HFFc6 (cell line): ENCODE measurements around the gene SATB1. TPM values are rescaled to one million over a fixed set of nuclear protein-coding genes. Genes with fewer than 3 reads are reported as not detected.

Source experiments
- DNase-seq: peaks from one replicate; pipeline ENCODE4 v3.0.0-alpha.2; 2018
- H3K27ac Mint-ChIP-seq: 2 replicates; pipeline ENCODE4 v1.8.0; 2020; ENCODE audit warnings: mild to moderate bottlenecking, mixed read lengths
- H3K27me3 Mint-ChIP-seq: 2 replicates; pipeline ENCODE4 v1.8.0; 2021; ENCODE audit warnings: mild to moderate bottlenecking, moderate library complexity, mixed read lengths; ENCODE audit not compliant: insufficient read depth
- H3K36me3 Mint-ChIP-seq: 2 replicates; pipeline ENCODE4 v1.8.0; 2021; ENCODE audit warnings: low read depth, mixed read lengths
- H3K4me1 Mint-ChIP-seq: 2 replicates; pipeline ENCODE4 v1.8.0; 2020; ENCODE audit warnings: low read depth, mixed read lengths
- H3K4me3 Mint-ChIP-seq: 2 replicates; pipeline ENCODE4 v1.8.0; 2020; ENCODE audit warnings: mild to moderate bottlenecking, moderate library complexity, mixed read lengths
- H3K9me3 Mint-ChIP-seq: 2 replicates; pipeline ENCODE4 v1.8.0; 2020; ENCODE audit warnings: mild to moderate bottlenecking, mixed read lengths
- total RNA-seq, 6 experiments: library from RNA; stranded (reverse); fragmentation: NEBNext Ultra II Directional; extraction: Animal tissue kit (Norgen Biotek cat#: 25700); gene quantifications; 2 replicates in 1 of 6; 3 replicates in 5 of 6; pipeline ENCODE4 v1.2.3, GENCODE V29; 2021
- TF ChIP-seq, protein P1 (sequence below): fragments of 200-600 bp; sonication (generic); IDR thresholded peaks from 2 replicates; pipeline ENCODE4 v1.5.0; 2021; ENCODE audit warnings: antibody characterized with exemption, mild to moderate bottlenecking

Gene SATB1
- total RNA-seq, 6 experiments from 2014 or later = 1.5 to 4.9 (median 2.3) TPM

- TF ChIP-seq, protein P1, sequence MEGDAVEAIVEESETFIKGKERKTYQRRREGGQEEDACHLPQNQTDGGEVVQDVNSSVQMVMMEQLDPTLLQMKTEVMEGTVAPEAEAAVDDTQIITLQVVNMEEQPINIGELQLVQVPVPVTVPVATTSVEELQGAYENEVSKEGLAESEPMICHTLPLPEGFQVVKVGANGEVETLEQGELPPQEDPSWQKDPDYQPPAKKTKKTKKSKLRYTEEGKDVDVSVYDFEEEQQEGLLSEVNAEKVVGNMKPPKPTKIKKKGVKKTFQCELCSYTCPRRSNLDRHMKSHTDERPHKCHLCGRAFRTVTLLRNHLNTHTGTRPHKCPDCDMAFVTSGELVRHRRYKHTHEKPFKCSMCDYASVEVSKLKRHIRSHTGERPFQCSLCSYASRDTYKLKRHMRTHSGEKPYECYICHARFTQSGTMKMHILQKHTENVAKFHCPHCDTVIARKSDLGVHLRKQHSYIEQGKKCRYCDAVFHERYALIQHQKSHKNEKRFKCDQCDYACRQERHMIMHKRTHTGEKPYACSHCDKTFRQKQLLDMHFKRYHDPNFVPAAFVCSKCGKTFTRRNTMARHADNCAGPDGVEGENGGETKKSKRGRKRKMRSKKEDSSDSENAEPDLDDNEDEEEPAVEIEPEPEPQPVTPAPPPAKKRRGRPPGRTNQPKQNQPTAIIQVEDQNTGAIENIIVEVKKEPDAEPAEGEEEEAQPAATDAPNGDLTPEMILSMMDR = no peak
- Mint-ChIP-seq H3K27me3 (no peaks in the 10 kb centered on the region; the same call in 1 of the 2 replicates), H3K4me3 (no peak overlapping the region)
These were observed 8.8 kb downstream of the SATB1 start for GRCh38 chr3:18416332-18416731.

GRCh38 chr3:18415839-18416238 is 9.3 kb downstream of the SATB1 start:
- TF ChIP-seq, protein P1 = no peak
- Mint-ChIP-seq H3K36me3 (no peaks in the 10 kb centered on the region), H3K4me1 (no peaks in the 10 kb centered on the region), H3K9me3 (no peaks in the 10 kb centered on the region), H3K27ac (no peak overlapping the region), H3K27me3 (no peaks in the 10 kb centered on the region), H3K4me3 (no peak overlapping the region)
- DNase-seq = no peak

More at GRCh38 chr3:18416332-18416731, 8.8 kb downstream of the SATB1 start:
- no peak overlapping the region for H3K27ac Mint-ChIP-seq
- H3K4me1 Mint-ChIP-seq = no peaks in the 10 kb centered on the region
- no peak for DNase-seq
- no peaks in the 10 kb centered on the region for H3K9me3 Mint-ChIP-seq
- H3K36me3 Mint-ChIP-seq = no peaks in the 10 kb centered on the region

GRCh38 chr3:18415167-18415566 is 10.0 kb downstream of the SATB1 start:
- Mint-ChIP-seq H3K4me3 (no peak overlapping the region), H3K27ac (no peak overlapping the region), H3K9me3 (no peaks in the 10 kb centered on the region), H3K4me1 (no peaks in the 10 kb centered on the region), H3K36me3 (no peaks in the 10 kb centered on the region), H3K27me3 (no peaks in the 10 kb centered on the region)
- TF ChIP-seq, protein P1 = no peak
- DNase-seq = no peak

DNA sequence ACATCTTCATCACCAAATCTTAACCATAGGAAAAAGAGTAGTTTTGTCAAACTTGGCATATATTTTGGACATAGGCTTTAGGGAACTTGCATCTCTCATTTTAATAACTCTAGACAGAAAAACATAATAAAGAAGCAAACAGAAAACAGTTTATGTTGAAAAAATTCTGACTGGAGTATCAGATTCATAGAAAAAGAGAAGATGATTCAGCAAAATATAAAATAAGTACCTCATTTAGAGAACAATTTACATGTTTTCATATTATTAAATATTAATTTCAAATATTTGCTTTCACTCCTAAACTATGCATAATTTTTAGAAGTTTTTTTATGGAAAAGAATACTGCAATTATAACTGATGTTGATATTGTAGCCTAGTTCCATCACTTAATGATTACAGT is 12.5 kb downstream of the SATB1 start:
- Mint-ChIP-seq H3K9me3 (no peaks in the 10 kb centered on the region), H3K27ac (no peak overlapping the region), H3K4me3 (no peak overlapping the region), H3K36me3 (no peaks in the 10 kb centered on the region), H3K27me3 (no peaks in the 10 kb centered on the region), H3K4me1 (no peaks in the 10 kb centered on the region)
- DNase-seq = no peak
- TF ChIP-seq, protein P1 = no peak

DNA sequence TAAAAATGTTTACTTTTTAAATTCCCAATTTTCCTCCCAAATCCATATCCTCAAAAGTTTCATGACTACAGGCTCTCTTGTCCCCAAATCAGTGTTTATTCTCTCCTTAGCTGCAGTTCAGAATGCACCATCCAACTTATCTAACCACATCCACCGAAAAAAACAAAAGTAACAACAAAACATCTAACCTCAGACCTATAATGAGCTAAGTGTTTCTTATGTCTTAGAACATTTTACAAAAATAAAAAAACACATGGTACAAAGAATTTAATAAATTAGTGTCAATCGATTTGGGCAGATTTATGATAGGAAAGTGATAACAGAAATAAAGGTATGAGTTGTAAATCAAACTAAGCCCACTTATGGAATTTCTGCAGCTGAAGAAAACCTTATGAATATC is 13.6 kb downstream of the SATB1 start:
- Mint-ChIP-seq H3K4me1 (no peaks in the 10 kb centered on the region), H3K4me3 (no peak overlapping the region), H3K27ac (no peak overlapping the region), H3K9me3 (no peaks in the 10 kb centered on the region), H3K36me3 (no peaks in the 10 kb centered on the region), H3K27me3 (no peaks in the 10 kb centered on the region)
- TF ChIP-seq, protein P1 = no peak
- no peak for DNase-seq

GRCh38 chr3:18410205-18410604 is 14.9 kb downstream of the SATB1 start:
- no peaks in the 10 kb centered on the region for H3K4me1 Mint-ChIP-seq
- no peak for DNase-seq
- no peaks in the 10 kb centered on the region for H3K27me3 Mint-ChIP-seq
- H3K27ac Mint-ChIP-seq = no peak overlapping the region
- H3K4me3 Mint-ChIP-seq = no peak overlapping the region
- no peaks in the 10 kb centered on the region for H3K36me3 Mint-ChIP-seq
- no peaks in the 10 kb centered on the region for H3K9me3 Mint-ChIP-seq
- TF ChIP-seq, protein P1 = no peak
